C4-2B (cell line): ENCODE measurements around the gene CUEDC1.
"Not testable (repeated sequence)": the region's sequence is repeated elsewhere in the genome, so short reads cannot be mapped to it uniquely, and the experiment has no call there.

ENCODE experiments used
- H3K27ac ChIP-seq: fragments of 450-650 bp; 2 replicates; pipeline ENCODE4 v1.5.1; 2017
- ZFX ChIP-seq: fragments of 450-650 bp; IDR thresholded peaks from 2 replicates; pipeline ENCODE4 v1.6.1; 2017
- TF ChIP-seq, protein P1 (sequence below): fragments of 450-650 bp; conservative IDR thresholded peaks from 2 replicates; pipeline ENCODE4 v1.5.1; 2017; ENCODE audit warnings: mild to moderate bottlenecking

The CUEDC1 gene

DNA sequence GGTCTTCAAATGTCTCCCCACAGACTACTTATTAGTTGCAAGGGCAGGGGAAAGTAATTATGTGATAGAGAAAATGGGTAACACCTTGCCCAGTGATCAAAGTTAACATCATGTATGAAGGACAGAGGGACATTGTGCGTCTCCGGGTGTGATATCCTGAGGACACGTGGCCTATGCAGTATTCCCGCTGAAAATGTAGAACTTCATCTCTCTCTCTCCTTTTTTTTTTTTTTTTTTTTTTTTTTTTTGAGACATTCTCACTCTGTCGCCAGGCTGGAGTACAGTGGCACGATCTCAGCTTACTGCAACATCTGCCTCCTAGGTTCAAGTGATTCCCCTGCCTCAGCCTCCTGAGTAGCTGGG, 7.9 kb upstream of the CUEDC1 start:
- TF ChIP-seq, protein P1, sequence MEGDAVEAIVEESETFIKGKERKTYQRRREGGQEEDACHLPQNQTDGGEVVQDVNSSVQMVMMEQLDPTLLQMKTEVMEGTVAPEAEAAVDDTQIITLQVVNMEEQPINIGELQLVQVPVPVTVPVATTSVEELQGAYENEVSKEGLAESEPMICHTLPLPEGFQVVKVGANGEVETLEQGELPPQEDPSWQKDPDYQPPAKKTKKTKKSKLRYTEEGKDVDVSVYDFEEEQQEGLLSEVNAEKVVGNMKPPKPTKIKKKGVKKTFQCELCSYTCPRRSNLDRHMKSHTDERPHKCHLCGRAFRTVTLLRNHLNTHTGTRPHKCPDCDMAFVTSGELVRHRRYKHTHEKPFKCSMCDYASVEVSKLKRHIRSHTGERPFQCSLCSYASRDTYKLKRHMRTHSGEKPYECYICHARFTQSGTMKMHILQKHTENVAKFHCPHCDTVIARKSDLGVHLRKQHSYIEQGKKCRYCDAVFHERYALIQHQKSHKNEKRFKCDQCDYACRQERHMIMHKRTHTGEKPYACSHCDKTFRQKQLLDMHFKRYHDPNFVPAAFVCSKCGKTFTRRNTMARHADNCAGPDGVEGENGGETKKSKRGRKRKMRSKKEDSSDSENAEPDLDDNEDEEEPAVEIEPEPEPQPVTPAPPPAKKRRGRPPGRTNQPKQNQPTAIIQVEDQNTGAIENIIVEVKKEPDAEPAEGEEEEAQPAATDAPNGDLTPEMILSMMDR: no peak
- TF ChIP-seq ZFX: no peak
- no peak overlapping the region for H3K27ac ChIP-seq

DNA sequence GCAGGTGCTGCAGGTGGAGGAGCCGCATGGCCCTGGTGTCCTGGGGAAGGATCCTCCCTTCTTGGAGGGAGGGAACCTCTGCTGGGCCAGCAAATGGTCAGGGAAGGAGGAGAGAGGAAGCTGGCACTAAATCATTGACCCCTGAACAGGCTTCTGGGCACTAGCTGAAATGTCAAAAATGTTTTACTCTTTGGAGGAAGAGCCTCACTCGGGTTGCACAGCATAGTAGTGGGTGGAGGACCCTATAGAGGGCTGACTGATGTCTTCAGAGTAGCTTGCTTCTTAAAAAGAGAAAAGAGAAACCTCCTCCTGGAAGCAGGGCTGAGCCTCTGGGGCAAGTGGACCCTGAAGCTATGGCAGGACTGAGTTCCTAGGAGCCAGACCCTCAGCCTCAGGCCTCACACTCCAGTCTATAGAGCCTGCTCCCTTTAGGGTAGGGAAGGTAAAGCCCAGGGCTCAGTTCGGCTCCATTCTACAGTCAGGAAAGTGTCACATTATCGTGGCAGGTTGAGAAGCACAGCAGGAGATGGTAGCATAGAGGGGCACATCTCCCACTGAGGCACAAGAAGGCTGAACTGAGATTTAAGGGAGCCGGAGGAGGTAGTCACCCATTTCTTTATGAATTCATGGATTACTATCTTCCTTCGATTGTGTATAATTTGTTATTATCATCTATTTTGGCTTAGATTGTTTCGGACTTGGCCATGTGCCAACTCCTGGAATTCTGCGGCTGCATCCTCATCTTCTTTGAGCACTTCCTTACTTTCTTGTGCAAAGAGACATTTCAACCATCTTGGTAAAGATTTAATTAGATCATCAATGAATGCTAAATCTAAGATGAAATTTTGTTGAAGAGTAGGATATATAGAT, 7.3 kb upstream of the CUEDC1 start:
- TF ChIP-seq ZFX: no peak
- TF ChIP-seq, protein P1: no peak

GRCh38 chr17:57959929-57960328, 4.7 kb upstream of the CUEDC1 start:
- TF ChIP-seq, protein P1: no peak
- TF ChIP-seq ZFX: no peak
- H3K27ac ChIP-seq: no peak overlapping the region

More for the DNA sequence above, 7.3 kb upstream of the CUEDC1 start:
- H3K27ac ChIP-seq: no peak overlapping the region

DNA sequence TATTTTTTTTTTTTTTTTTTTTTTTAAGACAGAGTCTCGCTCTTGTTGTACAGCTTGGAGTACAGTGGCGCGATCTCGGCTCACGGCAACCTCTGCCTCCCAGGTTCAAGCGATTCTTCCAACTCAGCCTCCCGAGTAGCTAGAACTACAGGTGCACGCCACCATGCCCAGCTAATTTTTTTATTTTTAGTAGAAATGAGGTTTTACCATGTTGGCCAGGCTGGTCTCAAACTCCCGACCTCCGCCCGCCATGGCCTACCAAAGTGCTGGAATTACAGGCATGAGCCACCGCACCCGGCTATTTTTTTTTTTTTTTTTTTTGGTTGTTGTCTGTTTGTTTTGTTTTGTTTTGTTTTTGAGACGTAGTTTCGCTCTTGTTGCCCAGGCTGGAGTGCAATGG, 3.2 kb upstream of the CUEDC1 start:
- not testable (repeated sequence) for H3K27ac ChIP-seq

GRCh38 chr17:57957886-57958285, 2.7 kb upstream of the CUEDC1 start:
- TF ChIP-seq, protein P1: no peak
- no peak for TF ChIP-seq ZFX
- no peak overlapping the region for H3K27ac ChIP-seq

- no peak overlapping the region for H3K27ac ChIP-seq
- TF ChIP-seq ZFX: no peak
- TF ChIP-seq, protein P1: no peak
Observed at GRCh38 chr17:57957120-57957850, 2.1 kb upstream of the CUEDC1 start.

DNA sequence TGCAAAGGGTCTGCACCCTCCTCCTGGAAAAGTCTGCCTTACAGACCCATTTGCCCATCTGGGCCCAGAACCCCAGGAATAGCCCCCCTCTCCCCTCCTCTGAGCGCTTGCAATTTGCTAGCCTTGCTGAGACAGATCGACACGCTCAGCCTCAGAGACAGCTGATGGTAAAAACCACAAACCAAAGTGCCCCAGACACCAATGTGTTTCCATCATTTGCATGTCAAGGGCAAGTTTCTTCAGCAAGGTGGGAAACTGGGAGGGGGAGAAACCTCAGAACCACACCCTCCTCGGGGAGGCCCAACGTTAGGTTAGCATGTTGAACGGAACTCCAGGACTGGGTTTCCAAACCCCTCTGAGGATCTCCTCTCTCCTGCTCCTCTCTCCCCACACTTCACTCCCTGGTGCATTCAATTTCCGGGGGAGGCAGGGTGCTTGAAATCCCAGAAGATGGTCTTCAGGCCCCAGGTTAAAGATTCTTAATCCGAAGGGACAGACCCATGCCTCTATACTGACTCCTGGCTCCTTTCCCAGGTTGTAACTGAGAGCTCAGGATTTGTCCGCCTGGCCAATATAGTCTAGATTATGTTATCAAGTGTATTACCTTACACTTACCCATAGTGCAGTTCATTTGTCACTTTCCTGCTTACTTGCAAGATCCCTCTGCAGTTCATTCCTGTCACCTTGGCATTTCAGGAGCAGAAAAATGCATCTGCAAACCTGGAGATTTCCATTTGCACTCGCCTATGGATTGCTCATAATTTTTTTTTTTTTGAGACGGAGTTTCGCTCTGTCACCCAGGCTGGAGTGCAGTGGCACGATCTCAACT, 1.3 kb upstream of the CUEDC1 start:
- no peak overlapping the region for H3K27ac ChIP-seq
- no peak for TF ChIP-seq ZFX
- TF ChIP-seq, protein P1: no peak
